22Rv1 (cell line): ENCODE data around the gene WBP1L.
A peak's percentile ranks its signal among the peaks of the same experiment; 100 is the strongest.
"Not testable (repeated sequence)": the region's sequence is repeated elsewhere in the genome, so short reads cannot be mapped to it uniquely, and the experiment has no call there.

Experiments used
- H3K27ac ChIP-seq: fragments of 450-650 bp; 2 replicates; pipeline ENCODE4 v1.5.1; 2017
- ZFX ChIP-seq: fragments of 450-650 bp; IDR thresholded peaks from 2 replicates; pipeline ENCODE4 v1.6.1; 2017; ENCODE audit warnings: antibody characterized with exemption, borderline replicate concordance
- TF ChIP-seq, protein P1 (sequence below): fragments of 450-650 bp; IDR thresholded peaks from 2 replicates; pipeline ENCODE4 v1.5.1; 2017; ENCODE audit warnings: mild to moderate bottlenecking

WBP1L gene

GRCh38 chr10:102735065-102735562, 8.6 kb upstream of the WBP1L start:
- H3K27ac ChIP-seq = peak overlapping the region; percentile 48
- TF ChIP-seq, protein P1, sequence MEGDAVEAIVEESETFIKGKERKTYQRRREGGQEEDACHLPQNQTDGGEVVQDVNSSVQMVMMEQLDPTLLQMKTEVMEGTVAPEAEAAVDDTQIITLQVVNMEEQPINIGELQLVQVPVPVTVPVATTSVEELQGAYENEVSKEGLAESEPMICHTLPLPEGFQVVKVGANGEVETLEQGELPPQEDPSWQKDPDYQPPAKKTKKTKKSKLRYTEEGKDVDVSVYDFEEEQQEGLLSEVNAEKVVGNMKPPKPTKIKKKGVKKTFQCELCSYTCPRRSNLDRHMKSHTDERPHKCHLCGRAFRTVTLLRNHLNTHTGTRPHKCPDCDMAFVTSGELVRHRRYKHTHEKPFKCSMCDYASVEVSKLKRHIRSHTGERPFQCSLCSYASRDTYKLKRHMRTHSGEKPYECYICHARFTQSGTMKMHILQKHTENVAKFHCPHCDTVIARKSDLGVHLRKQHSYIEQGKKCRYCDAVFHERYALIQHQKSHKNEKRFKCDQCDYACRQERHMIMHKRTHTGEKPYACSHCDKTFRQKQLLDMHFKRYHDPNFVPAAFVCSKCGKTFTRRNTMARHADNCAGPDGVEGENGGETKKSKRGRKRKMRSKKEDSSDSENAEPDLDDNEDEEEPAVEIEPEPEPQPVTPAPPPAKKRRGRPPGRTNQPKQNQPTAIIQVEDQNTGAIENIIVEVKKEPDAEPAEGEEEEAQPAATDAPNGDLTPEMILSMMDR = no peak
- TF ChIP-seq ZFX = no peak

DNA sequence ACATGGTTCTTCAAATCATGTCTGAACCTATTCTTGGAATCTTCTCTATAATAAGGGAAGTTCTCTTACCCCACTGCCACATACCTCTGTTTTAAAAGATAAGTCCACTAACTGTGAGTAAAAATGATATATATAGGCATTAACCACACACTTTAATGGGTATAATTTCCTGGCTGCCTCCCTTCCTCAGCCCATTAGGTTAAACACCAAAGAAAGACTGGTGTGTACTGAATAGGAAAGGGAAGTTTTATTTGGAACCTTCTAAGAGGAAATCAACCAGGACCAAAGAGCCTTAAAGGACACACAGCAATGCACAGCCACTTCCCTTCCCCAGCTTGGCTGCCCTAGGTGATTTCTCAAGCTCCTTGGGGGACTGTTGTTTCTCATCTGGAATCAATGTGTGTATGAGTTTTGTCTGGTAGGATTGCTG, 5.0 kb upstream of the WBP1L start:
- no peak overlapping the region for H3K27ac ChIP-seq
- TF ChIP-seq, protein P1 = no peak
- TF ChIP-seq ZFX = no peak

DNA sequence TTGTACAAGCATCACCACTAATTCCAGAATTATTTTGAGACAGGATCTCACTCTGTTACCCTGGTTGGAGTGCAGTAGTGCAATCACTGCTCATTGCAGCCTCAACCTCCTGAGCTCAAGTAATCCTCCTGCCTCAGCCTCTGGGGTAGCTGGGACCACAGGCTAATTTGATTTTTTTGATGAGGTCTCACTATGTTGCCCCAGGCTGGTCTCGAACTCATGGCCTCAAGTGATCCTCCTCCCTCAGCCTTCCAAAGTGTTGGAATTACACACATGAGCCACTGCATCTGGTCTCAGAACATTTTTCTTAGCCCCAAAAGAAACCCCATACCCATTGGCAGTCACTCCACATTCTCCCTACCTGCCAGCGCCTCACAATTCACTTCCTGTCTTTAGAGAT, 3.5 kb upstream of the WBP1L start:
- H3K27ac ChIP-seq = no peak overlapping the region
- TF ChIP-seq, protein P1 = no peak
- no peak for TF ChIP-seq ZFX

DNA sequence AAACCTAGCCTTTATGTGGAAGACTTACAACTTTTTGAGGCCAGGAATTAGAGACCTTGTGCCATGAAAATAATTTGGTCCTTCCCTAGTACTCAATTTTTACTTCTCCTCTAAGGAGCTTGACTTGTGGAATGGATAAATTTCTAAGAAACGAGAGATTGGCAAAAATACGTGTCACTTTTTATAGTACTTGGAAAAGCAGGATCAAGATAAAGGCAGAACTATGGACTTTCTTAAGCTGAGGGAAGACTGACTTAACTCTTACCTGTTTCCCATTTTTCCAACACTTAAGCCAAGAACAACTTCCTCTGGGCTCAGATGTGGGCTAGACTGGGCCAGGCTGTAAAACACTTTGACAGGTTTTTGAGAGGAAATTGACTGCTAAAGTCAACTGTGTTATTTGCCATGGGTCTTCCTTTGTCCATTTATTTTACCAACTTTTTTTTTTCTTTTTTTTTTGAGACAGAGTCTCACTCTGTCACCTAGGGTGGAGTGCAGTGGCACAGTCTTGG, 2.0 kb upstream of the WBP1L start:
- H3K27ac ChIP-seq = no peak overlapping the region
- no peak for TF ChIP-seq ZFX
- TF ChIP-seq, protein P1 = no peak

GRCh38 chr10:102742313-102742712, 1.4 kb upstream of the WBP1L start:
- H3K27ac ChIP-seq = not testable (repeated sequence)

DNA sequence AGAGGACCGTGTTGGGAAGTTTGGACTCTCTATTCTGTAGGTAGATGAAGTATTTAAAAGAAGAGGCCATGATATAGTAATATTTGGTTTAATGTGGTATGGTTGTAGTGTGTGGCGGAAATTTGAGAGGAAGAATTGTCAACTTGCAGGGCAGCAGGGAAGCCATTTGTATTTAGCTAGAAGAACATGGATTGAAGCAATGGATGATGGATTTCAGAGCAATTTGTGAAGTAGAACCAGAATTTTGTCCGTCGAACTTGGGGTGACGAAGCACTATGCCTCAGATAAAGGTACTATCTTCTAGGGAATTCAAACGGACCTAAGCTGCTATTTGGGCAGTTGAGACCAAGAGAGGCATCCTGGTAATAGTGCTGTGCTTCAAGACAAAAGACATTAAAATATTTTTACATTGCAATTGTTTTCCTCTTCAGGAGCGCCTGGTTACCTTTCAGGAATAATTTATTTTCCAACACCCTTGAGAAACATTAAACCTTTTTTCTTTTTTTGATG, 615 bp upstream of the WBP1L start:
- TF ChIP-seq, protein P1 = no peak
- no peak for TF ChIP-seq ZFX
- peak overlapping the region; percentile 61 for H3K27ac ChIP-seq

GRCh38 chr10:102744374-102745051, 765 bp downstream of the WBP1L start:
- no peak for TF ChIP-seq ZFX
- TF ChIP-seq, protein P1 = no peak
- H3K27ac ChIP-seq = peak overlapping the region; percentile 61
